Transverse colon (tissue), 4 donors: ENCODE measurements around the gene CDK18.

Experiments used
- EP300 ChIP-seq: sonication (generic); formaldehyde crosslinking; IDR thresholded peaks from one replicate; pipeline ENCODE4 v1.6.1; 2017; ENCODE audit warnings: antibody characterized with exemption, low read depth
- POLR2A ChIP-seq: fragments of 450-650 bp; IDR thresholded peaks from one replicate; pipeline ENCODE4 v1.6.1; 2016; ENCODE audit warnings: antibody characterized with exemption, mild to moderate bottlenecking, moderate library complexity
- POLR2AphosphoS5 ChIP-seq, 3 donors: sonication (generic); formaldehyde crosslinking; IDR thresholded peaks; one replicate each; pipeline ENCODE4 v1.6.1; 2016; ENCODE audit warnings: antibody characterized with exemption in 3 of 3
- TF ChIP-seq, protein P1 (sequence below), 5 experiments: fragments of 200-600 bp in 3 of 5; fragments of 450-650 bp in 2 of 5; sonication (generic) in 3 of 5; IDR thresholded peaks; 1 replicate in 2 of 5; 2 replicates in 3 of 5; pipeline ENCODE4 v1.5.1; 2016 to 2017; ENCODE audit warnings: antibody characterized with exemption in 5 of 5, inconsistent platforms in 3 of 5, mild to moderate bottlenecking in 2 of 5, moderate library complexity in 1 of 5

DNA sequence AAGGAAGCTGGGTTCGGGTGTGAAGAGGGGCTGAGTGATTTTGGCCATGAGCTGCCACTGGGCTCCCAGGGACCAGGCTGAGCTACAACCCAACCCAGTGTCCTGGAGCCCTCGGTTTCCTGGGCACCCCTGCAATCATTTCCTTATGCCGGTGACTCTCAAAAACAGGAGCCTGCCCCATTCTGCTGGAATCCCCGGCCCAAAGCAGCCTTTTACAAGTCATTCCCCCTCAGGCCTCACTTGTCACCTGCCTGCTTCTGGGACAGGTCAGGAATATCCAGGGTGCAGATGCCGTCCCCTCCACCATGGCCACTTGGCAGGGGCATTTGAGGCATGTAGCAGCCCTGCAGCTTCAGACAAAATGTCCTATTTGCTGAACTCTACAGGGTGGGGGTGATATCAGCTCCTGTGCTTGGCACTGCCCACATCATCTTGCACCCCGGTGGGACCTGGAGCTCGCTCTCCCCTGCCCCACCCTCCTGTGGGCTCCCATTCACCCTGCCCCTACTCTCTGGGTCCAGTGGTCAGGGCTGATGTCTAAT is 30.0 kb downstream of the CDK18 start:
- TF ChIP-seq, protein P1, sequence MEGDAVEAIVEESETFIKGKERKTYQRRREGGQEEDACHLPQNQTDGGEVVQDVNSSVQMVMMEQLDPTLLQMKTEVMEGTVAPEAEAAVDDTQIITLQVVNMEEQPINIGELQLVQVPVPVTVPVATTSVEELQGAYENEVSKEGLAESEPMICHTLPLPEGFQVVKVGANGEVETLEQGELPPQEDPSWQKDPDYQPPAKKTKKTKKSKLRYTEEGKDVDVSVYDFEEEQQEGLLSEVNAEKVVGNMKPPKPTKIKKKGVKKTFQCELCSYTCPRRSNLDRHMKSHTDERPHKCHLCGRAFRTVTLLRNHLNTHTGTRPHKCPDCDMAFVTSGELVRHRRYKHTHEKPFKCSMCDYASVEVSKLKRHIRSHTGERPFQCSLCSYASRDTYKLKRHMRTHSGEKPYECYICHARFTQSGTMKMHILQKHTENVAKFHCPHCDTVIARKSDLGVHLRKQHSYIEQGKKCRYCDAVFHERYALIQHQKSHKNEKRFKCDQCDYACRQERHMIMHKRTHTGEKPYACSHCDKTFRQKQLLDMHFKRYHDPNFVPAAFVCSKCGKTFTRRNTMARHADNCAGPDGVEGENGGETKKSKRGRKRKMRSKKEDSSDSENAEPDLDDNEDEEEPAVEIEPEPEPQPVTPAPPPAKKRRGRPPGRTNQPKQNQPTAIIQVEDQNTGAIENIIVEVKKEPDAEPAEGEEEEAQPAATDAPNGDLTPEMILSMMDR (IDR thresholded peaks at IDR 0.05), result no peak
- TF ChIP-seq POLR2A, result no peak
- no peak for TF ChIP-seq EP300
- no peak for TF ChIP-seq POLR2AphosphoS5 (IDR thresholded peaks at IDR 0.05)
